Mesodermal cell (in vitro differentiated cells): ENCODE results near the gene GNAQ.
A peak's percentile ranks its signal among the peaks of the same experiment; 100 is the strongest.

Source experiments
- H3K27ac ChIP-seq: 2 replicates; pipeline ENCODE4 v1.7.0; 2013; ENCODE audit warnings: mild to moderate bottlenecking, low read depth, low read length, moderate library complexity; ENCODE audit not compliant: severe bottlenecking
- H3K36me3 ChIP-seq: 2 replicates; pipeline ENCODE4 v1.7.1; 2013; ENCODE audit warnings: mild to moderate bottlenecking, low read length, moderate library complexity; ENCODE audit not compliant: control insufficient read depth, insufficient read depth
- H3K4me1 ChIP-seq: one replicate; pipeline ENCODE4 v1.7.1; 2013; ENCODE audit warnings: mild to moderate bottlenecking, low read length; ENCODE audit not compliant: insufficient read depth, control insufficient read depth, poor library complexity, severe bottlenecking
- H3K4me3 ChIP-seq: 2 replicates; pipeline ENCODE4 v1.7.0; 2013; ENCODE audit warnings: low read length, control low read depth, mild to moderate bottlenecking; ENCODE audit not compliant: insufficient read depth, poor library complexity, severe bottlenecking; ENCODE audit errors: extremely low read depth
- H3K9me3 ChIP-seq: 2 replicates; pipeline ENCODE4 v1.7.1; 2013; ENCODE audit warnings: mild to moderate bottlenecking, low read length, moderate library complexity; ENCODE audit not compliant: control insufficient read depth
- WGBS, 2 experiments: methylation state at CpG; one replicate each; pipeline ENCODE4 v1.1.5; 2013; ENCODE audit warnings: missing lambda C conversion rate in 2 of 2; ENCODE audit not compliant: insufficient coverage in 2 of 2; 5-methylcytosine and 5-hydroxymethylcytosine counted together

The GNAQ gene

GRCh38 chr9:77832639-77833038 is 199.0 kb downstream of the GNAQ start:
- H3K4me3 ChIP-seq: no peak overlapping the region
- WGBS, 2 experiments: 85 to 100% methylated on average over 3 to 8 of the region's 9 CpGs
- H3K9me3 ChIP-seq: no peaks in the 10 kb centered on the region
- H3K36me3 ChIP-seq: no peaks in the 10 kb centered on the region
- peaks cover 1% of the 10 kb centered on the region for H3K4me1 ChIP-seq
- no peak overlapping the region for H3K27ac ChIP-seq

DNA sequence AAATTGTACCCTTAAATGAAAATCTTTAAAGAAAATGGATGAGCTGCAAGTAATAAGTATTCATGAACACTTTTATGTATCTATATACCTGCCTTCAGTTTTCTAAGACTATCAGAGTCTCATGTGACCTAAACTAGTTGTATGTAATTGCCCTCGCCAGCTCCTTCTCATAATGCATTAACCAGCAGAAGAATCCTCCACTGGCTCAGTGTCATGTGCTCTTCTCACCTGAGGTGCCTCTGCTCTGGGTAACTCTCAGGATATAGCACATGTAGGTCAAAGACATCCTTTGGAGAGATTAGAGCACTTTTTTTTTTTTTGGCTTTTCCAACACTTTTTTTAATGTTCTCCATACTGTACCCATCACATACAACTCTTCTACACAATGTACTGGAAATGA is 199.8 kb downstream of the GNAQ start:
- H3K4me1 ChIP-seq: peaks cover 6% of the 10 kb centered on the region

GRCh38 chr9:77830618-77831285 is 200.9 kb downstream of the GNAQ start:
- H3K36me3 ChIP-seq: no peaks in the 10 kb centered on the region

More for the DNA sequence above, 199.8 kb downstream of the GNAQ start:
- WGBS, 2 experiments: 100% methylated on average over 1 of the region's 1 CpG
- no peaks in the 10 kb centered on the region for H3K9me3 ChIP-seq
- H3K27ac ChIP-seq: no peak overlapping the region
- H3K4me3 ChIP-seq: no peak overlapping the region
- no peaks in the 10 kb centered on the region for H3K36me3 ChIP-seq

DNA sequence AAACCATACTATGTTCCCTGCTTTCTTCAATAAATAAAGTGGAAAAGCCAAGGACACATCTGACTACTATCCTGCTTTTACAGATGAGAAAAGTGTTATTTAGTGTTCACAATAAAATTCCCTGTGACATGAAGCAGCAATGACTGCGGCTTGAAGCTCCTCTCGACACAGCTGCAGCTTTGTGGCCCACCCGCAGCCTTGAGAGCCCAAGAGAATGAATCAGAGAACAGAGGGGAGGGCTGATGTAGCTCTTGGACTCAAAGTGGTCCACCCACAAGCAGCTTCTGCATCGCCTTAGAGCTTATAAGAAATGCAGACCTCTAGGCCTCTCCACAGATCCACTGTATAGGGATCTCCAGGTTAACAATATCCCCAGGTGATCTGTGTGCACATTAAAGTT is 202.2 kb downstream of the GNAQ start:
- Histone ChIP-seq H3K9me3 (no peaks in the 10 kb centered on the region), H3K36me3 (no peaks in the 10 kb centered on the region), H3K27ac (no peak overlapping the region), H3K4me3 (no peak overlapping the region), H3K4me1 (peaks cover 6% of the 10 kb centered on the region)
- 88 to 98% methylated on average over 4 of the region's 4 CpGs for WGBS, 2 experiments

More at GRCh38 chr9:77830618-77831285, 200.9 kb downstream of the GNAQ start:
- H3K9me3 ChIP-seq: no peaks in the 10 kb centered on the region
- H3K4me1 ChIP-seq: peaks cover 6% of the 10 kb centered on the region
- no peak overlapping the region for H3K4me3 ChIP-seq
- no peak overlapping the region for H3K27ac ChIP-seq

DNA sequence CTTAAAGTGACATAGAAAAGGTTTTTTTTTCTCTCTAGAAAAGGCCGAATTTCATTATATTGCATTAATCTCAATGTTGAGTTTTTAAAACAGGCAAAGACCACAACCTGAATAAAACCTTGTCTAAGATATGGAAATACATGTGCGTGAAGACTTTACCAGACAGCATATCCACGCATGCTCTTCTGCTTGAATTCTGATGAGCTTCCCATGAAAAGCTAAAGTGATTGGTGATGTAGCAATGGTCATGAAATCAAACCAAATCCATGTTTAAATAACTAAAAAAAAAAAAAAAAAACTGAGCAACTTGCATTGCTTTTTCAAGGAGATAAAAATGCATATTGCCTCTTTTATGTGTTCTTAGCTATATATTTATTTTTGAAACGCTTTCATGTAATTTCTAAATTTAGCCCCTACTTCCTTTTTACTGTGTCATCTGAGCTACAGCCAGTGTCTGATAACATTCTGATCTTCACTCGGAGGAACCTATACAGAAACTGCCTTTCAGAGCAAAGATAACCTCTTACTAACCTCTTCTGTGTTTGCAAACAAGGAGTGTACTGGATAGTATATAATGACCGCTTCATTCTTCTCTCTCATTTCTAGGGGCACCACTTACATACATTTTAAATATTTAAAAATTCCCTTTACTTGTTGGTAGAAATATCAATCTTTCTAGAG is 204.4 kb downstream of the GNAQ start:
- 20% methylated on average over 1 of the region's 6 CpGs; no CpG with 5 or more reads in 1 of the 2 experiments for WGBS, 2 experiments
- H3K27ac ChIP-seq: peak overlapping the region; percentile 6
- no peaks in the 10 kb centered on the region for H3K36me3 ChIP-seq
- H3K4me1 ChIP-seq: peaks cover 6% of the 10 kb centered on the region
- H3K9me3 ChIP-seq: no peaks in the 10 kb centered on the region
- no peak overlapping the region for H3K4me3 ChIP-seq

DNA sequence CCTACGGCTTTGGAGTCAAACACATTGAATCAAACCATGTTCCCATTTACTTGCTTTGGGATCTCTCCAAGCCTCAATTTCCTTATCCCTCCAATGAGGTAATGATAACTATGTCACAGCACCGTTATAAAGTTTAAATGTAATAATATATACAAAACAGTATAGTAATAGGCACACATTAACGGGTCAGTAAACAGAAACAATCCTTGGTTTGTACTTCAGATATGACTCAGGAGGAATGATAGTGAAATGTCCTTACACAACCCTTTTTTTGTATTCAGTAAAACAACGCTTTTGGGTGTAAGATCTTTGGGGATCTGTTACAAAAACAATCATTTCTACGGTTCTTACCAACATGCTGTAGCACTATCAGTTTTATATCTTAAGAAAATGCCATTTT is 205.0 kb downstream of the GNAQ start:
- no peak overlapping the region for H3K4me3 ChIP-seq
- H3K27ac ChIP-seq: no peak overlapping the region
- no peaks in the 10 kb centered on the region for H3K9me3 ChIP-seq
- peaks cover 6% of the 10 kb centered on the region for H3K4me1 ChIP-seq
- no CpG with 5 or more reads among the region's 5 CpGs for WGBS, 2 experiments
- H3K36me3 ChIP-seq: no peaks in the 10 kb centered on the region

GRCh38 chr9:77826116-77826515 is 205.5 kb downstream of the GNAQ start:
- peaks cover 6% of the 10 kb centered on the region for H3K4me1 ChIP-seq
- 100% methylated on average over 1 of the region's 2 CpGs for WGBS, 2 experiments
- no peaks in the 10 kb centered on the region for H3K9me3 ChIP-seq
- no peaks in the 10 kb centered on the region for H3K36me3 ChIP-seq
- H3K27ac ChIP-seq: no peak overlapping the region
- H3K4me3 ChIP-seq: no peak overlapping the region

GRCh38 chr9:77825361-77825760 is 206.2 kb downstream of the GNAQ start:
- 89 to 100% methylated on average over 3 of the region's 4 CpGs for WGBS, 2 experiments

GRCh38 chr9:77820293-77820954 is 211.2 kb downstream of the GNAQ start:
- Histone ChIP-seq H3K4me1 (no peaks in the 10 kb centered on the region), H3K36me3 (no peaks in the 10 kb centered on the region), H3K9me3 (no peaks in the 10 kb centered on the region), H3K27ac (no peak overlapping the region), H3K4me3 (no peak overlapping the region)
- WGBS, 2 experiments: 80% methylated on average over 1 to 2 of the region's 3 CpGs

More at GRCh38 chr9:77825361-77825760, 206.2 kb downstream of the GNAQ start:
- Histone ChIP-seq H3K4me1 (peaks cover 6% of the 10 kb centered on the region), H3K27ac (no peak overlapping the region), H3K9me3 (no peaks in the 10 kb centered on the region), H3K36me3 (no peaks in the 10 kb centered on the region), H3K4me3 (no peak overlapping the region)

DNA sequence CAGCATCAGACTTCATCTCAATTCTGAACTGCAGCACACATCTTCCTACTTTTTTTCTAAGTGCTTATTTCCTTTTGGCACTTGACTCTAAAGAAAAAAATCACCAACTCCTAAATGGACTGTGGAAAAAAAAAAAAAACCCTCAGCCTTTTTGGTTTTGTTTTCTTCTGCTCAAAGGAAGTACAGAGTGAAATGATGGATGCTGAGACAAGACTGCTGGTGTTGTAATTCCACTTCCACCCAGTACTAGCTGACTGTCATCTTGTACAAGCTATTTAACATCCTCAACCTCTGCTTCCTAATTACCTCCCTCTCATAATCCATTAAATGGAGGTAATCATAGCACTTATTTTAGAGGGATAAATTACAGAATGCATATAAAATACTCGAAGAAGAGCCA is 212.0 kb downstream of the GNAQ start:
- Histone ChIP-seq H3K4me1 (no peaks in the 10 kb centered on the region), H3K9me3 (no peaks in the 10 kb centered on the region), H3K36me3 (peaks cover 2% of the 10 kb centered on the region), H3K4me3 (no peak overlapping the region), H3K27ac (no peak overlapping the region)
- no CpG with 5 or more reads among the region's 1 CpG for WGBS, 2 experiments
